Measurements from ENCODE around the gene PVALEF.

The PVALEF gene

DNA sequence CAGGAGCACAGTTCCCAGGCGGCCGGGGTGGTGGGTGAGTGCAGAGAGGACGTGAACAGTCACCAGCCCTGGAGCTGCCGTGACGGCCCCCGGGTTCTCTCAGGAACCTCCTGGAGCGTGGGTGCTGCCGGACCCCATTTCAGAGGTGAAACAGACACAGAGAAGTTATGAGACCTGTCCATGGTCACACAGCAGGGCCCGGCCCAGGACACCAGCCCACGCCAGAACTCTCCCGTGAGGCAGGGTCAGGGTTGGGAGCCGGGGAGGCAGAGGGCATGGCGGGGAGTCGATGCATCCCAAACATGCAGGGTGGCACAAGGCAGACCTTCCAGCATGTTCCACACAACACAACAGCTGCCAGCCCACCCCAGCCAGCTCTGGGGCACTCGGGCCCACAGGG, 3.8 kb upstream of the PVALEF start:
- TF ChIP-seq, protein P1, sequence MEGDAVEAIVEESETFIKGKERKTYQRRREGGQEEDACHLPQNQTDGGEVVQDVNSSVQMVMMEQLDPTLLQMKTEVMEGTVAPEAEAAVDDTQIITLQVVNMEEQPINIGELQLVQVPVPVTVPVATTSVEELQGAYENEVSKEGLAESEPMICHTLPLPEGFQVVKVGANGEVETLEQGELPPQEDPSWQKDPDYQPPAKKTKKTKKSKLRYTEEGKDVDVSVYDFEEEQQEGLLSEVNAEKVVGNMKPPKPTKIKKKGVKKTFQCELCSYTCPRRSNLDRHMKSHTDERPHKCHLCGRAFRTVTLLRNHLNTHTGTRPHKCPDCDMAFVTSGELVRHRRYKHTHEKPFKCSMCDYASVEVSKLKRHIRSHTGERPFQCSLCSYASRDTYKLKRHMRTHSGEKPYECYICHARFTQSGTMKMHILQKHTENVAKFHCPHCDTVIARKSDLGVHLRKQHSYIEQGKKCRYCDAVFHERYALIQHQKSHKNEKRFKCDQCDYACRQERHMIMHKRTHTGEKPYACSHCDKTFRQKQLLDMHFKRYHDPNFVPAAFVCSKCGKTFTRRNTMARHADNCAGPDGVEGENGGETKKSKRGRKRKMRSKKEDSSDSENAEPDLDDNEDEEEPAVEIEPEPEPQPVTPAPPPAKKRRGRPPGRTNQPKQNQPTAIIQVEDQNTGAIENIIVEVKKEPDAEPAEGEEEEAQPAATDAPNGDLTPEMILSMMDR (IDR thresholded peaks at IDR 0.05; ENCODE audit: extremely low read depth, missing control alignments), result no peak
- DNase-seq (ENCODE audit: low spot score), result no peak

DNA sequence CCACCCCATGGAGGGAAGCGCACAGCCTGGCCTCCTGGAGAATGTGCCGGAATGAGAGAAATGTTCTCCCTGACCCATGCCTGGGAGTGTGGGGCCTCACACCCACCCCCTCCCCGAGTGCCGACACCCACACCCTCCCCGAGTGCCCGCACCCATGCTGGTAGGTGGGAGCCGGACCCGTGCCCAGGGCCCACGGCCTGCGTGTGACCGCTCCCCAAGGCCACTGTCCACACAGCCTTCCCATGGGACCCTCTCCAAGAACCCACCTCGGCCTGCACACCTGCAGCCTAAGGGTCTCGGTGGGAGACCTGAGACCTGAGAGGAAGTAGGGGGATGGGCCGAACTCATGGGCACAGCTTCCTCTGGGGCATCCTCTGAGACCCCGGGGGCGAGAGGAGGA, 3.3 kb upstream of the PVALEF start:
- TF ChIP-seq, protein P1 (IDR thresholded peaks at IDR 0.05; ENCODE audit: extremely low read depth, missing control alignments), result no peak
- no peak for DNase-seq (ENCODE audit: low spot score)

DNA sequence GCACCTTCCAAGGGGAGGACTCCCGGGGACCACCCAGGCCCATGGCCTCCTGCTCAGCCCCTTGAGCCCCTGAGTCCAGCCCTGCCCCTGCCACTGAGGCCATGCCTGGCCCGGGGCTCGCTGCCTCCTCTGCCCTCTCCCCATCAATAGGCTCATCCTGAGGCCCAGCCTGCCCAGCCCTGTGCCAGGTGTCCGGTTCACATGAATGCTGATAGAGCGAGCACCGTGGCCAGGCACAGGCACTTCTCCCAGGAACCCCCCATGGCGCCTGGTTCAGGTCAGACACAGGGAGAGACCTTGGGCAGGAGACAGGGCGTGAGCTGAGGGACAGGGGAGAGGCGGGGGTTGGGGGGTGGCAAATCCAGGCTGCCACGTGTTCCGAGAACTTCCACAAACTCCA, 2.8 kb upstream of the PVALEF start:
- TF ChIP-seq, protein P1 (IDR thresholded peaks at IDR 0.05; ENCODE audit: extremely low read depth, missing control alignments), result no peak
- DNase-seq (ENCODE audit: low spot score), result no peak

DNA sequence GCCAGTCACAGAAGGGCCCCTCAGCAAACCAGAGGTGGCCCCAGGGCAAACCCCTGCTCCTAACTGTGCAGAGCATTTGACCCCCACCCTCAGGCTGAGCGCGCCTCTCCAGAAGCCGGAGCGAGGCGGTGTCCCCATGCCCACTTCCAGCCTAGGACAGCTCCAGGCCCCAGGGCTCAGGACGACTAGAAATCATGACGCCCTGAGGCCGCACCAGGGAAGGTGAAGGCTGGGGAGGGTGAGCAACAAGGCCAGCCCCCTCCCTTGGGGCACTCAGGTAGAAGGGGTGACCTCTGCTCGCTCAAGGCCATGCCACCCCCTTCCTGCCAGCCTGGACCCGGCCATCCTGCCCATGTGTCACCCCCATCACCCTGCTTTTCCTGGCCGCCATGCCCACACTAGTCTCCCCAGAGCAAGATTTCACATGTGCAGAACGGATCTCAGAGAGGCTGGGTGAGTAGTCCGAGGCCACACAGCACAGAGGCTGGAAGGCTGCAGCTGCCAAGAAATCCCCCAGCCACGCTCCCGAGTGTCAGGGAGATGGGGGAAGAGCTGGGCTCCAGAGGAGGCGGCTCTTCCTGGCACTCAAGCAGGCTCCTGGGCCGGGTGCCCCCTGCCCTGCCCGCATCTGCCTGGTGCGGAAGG, 2.1 kb upstream of the PVALEF start:
- TF ChIP-seq, protein P1 (IDR thresholded peaks at IDR 0.05; ENCODE audit: extremely low read depth, missing control alignments), result no peak
- no peak for DNase-seq (ENCODE audit: low spot score)

- no peak for DNase-seq (ENCODE audit: low spot score)
- TF ChIP-seq, protein P1 (IDR thresholded peaks at IDR 0.05; ENCODE audit: extremely low read depth, missing control alignments), result no peak
Measured at GRCh38 chr17:81163703-81164370, 1.5 kb upstream of the PVALEF start.

DNA sequence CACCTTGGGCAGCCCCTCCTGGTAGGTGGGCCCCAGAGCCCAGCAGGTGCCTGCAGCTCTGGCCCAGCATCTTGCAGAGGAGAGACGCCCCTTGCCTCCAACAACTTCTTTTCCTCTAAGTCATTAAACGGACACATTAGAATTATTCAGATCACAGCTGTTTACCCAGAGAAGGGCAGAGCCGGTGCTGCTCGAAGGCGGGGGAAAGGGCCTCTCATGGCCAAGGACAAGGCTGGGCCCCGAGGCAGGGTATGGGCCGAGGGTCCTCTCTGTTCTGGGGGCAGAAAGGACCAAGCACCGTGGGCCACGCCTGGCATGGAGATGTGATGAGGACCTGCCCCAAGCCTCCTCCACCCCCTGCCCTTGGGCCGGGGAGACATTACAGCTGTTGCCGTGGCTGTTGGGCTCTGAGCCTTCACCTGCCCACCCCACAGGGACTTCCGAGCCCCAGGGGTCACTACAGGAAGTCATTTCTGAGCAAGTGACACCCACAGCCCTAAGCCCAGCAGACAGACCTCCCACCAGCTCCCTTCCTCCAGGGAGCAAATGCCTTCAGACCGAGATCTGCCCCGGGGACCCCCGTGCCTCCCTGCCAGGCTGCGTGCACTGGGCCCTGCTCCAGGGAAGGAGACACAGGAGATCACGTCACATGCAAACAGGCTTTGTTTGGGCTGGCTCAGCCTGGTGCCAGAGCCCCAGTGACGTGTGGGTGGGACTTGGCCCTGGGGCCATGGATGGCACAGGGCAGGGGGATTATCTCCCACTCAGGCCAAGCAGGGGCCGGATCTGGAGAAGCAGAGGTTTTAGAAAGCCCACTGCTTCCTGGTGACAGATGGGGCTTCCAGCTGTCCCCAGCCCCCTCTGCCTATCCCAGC, 699 bp upstream of the PVALEF start:
- TF ChIP-seq, protein P1 (IDR thresholded peaks at IDR 0.05; ENCODE audit: extremely low read depth, missing control alignments), result no peak
- DNase-seq (ENCODE audit: low spot score), result no peak

DNA sequence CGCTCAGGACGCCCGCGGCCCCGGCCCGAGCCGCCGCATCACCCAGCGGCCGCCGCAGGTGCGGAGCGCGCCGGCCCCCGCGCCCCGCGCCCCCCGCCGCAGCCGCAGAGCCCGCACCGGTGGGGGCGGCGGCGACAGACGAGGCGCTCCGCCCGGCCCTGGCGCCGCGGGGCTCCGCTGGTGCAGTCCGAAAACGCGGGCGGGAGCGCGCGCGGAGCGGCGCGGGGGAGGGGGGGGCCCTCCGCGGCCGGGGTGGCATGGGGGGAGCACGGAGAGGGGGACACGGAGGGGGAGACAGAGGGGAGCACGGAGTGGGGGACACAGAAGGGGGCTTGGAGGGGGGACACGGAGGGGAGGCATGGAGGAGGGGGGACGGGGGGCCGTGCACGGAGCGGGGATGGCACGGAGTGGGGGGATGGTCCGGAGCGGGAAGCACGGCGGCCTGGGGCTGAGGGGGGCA, 756 bp downstream of the PVALEF start, which contains the start of gene AATK:
AATK (minus strand) TSS at position 189 of the 460 bp plus-strand sequence. CDS start 229 bp downstream, outside the sequence.
- TF ChIP-seq, protein P1 (IDR thresholded peaks at IDR 0.05; ENCODE audit: extremely low read depth, missing control alignments), result no peak
- DNase-seq (ENCODE audit: low spot score), result no peak
